GM19455 (cell line): ENCODE data around the gene PRG2.
"Not testable (repeated sequence)": the region's sequence is repeated elsewhere in the genome, so short reads cannot be mapped to it uniquely, and the experiment has no call there.

Experiments
- ATAC-seq: cut with Tn5 transposase; IDR thresholded peaks from one replicate; pipeline ENCODE4 v1.9.1; 2021; ENCODE audit not compliant: unreplicated experiment

Gene PRG2

DNA sequence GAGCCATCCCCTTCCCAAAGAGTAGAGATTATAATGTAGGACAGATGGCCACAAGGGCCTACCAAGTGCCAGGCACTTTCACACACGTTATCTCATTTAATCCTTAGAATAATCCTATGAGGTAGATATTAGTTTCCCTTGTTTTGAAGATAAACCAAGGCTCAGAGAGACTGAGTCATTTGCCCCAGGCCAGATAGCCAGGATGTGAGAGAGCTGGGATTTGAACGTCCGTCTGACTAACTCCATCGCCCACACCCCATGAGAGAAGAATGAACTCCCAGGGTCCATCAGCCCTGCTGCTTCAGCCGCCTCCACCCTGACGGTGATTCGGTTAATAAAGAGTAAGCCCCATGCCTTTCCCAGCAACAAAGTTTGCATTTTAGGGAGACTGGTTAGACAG, 20.2 kb downstream of the PRG2 start:
- ATAC-seq: no peak

DNA sequence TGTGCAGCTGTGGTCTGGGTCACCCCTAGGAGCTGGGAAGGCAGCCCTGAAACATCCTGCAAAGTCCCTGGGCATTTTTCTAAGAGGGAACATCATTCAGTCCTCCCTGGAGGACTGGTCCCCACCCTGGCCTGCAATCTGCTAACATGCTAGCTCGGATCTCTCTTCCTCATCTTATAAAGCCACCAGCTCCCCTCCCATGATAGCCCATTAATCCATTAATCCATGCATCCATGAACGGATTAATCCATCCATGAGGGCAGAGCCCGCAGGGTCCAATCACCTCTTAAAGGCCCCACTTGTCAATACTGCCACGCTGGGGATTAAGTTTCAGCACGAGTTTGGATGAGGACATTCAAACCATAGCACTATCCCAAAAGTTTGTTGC, 21.6 kb downstream of the PRG2 start:
- ATAC-seq: no peak

DNA sequence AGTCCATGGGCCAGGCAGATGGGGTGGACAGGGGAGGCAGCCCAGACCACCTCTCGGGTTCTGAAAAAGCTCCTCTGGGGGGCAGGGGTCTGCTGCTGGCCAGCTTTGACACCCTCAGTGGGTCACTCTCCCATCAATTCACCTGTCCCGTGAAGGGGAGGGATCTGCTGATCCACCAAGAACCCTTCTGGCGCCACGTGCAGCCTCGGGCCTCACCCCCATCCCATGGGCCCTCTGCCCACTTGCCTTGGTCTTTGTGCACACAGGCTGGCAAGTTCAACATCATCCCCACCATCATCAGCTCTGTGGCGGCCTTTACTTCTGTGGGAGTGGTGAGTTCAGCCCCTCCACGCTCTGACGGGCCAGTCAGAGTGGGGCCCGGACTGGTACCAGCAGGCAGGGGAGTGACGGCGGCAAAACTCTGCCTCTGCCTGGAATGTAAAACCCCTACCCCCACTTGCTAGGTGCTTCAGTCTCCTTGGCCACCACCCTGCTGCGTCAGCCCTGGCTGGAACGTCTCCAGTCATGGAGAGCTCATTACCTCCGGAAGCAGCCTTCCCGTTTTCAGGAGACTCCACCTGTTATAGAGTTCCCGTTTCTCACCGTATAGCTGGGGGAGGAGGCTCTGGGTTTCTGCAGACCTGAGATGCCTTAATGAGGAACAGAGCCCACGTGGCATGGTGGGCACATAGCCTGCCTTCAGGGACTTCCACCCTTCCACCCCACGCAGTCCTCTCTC, 22.2 kb downstream of the PRG2 start:
- no peak for ATAC-seq

DNA sequence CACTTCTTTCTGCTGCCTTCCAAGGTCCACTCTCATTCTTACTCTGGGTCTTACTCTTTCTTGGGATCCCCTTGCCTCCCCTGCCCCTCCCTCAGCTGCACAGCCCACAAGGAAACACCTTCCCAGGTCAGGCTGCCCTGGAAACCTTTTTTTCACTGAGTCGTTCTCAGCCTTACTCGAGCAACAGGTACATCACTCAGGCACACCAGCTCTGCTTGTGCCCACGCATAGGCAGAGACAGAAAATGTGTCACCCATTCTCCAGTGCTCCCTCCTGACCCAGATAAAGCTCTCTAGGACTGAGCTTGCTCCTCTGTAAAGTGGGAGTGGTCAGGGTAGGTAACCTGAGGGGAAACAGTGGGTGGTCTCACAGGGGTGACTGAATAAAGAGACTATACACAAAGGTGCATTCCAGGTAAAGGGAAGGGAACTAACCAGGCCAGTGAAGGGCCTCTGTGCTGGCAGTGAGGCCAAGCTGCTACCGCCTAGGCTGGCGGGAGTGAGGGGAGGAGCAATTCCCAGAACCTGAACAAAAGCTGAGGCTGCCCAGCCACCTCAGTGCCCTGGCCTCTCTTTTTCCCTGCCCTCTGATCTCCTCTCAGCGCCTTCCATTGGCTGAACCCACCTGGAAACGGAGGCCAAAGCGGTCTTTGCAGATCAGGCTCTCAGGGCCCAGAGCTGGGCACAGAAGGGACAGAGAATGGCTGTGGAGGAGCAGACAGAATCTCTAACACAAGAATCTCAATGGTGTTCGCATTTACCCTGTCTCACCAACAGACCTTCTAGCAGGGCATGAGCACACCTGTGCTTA, 25.4 kb downstream of the PRG2 start:
- no peak for ATAC-seq

DNA sequence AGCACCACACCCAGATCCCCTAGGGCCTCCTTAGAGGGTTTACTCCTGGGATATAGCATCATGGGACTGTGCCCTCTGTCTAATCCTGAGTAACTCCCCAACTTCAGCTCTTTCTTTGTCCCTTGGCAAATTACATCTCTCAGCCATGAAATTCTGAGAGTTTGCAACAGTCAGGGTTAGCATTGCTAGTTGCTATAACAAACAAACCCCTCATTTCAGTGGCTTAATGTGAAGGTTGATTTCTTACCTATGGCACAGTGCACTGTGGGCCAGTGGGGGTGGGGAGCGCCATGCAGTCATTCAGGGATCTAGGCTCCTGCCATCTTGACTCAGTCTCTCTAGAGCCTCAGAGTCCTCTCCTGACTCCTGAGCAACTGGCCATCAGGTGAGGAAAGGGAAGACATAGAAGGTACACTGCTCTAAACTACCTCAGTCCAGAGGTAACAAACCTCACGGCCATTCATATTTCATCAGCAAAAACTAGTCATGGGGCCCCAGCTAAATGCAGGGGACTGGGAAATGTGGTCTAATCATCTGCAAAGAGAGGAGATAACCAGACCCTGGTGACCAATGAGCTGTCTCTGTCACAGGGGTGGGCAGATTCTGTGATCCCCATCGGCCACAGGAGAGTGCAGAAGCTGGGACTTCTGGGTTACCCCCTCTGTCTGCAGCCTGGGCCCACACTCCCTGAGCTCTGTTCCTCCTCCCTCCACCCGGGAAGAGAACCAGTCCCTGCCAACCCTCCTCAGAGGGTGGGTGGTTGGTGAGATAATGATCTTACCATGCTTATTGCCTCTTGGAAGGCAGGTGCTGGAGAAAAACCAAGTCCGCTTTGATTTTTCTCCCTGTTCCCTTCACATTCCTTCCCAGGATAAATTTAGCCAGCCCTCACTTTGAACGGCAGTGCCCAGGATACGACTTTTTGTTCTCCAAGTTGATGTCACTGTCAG, 27.0 kb downstream of the PRG2 start:
- no peak for ATAC-seq

DNA sequence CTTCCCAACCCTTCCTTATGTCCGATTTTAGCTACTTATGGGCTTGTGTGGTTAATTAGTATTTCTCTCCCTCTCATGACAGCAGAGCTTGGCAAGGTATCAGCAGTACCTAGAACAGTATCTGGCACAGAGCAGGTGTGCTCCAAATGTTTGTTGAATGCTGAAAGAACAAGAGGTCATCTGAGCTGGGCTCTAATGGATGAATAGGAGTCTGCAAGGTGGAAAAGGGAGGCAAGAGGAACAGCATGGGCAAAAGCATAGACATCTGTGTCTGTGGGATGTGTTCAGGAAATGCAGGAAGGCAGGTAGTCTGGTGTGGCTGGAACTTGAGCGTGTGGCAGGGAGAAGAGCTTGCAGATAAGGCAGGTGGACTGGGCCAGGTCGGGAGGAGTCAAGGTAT, 28.5 kb downstream of the PRG2 start:
- no peak for ATAC-seq

DNA sequence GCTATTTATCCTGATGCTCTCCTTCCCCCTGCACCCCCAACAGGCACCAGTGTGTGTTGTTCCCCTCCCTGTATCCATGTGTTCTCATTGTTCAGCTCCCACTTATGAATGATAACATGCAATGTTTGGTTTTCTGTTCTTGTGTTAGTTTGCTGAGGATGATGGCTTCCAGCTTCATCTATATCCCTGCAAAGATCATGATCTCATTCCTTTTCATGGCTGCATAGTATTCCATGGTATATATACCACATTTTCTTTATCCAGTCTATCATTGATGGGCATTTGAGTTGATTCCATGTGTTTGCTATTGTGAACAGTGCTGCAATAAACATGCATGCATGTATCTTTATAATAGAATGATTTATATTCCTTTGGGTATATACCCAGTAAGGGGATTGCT, 29.0 kb downstream of the PRG2 start:
- ATAC-seq: not testable (repeated sequence)

DNA sequence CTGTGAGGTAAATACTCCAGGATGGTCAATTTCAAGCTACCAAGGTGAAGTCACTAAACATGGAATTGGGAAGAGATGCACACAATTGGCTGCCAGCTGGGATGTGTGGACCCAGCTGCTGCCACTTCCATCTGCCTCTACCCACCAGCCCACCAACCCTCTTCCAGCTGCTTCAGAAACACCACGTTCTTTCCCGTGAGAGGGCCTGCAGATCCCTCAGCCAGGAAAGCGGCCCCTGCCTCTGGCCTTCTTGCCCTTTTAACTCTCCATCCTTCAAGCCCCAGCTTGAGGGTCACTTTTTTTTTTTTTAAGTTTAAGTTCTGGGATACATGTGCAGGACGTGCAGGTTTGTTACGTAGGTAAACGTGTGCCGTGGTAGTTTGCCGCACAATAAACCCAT, 29.5 kb downstream of the PRG2 start:
- no peak for ATAC-seq

DNA sequence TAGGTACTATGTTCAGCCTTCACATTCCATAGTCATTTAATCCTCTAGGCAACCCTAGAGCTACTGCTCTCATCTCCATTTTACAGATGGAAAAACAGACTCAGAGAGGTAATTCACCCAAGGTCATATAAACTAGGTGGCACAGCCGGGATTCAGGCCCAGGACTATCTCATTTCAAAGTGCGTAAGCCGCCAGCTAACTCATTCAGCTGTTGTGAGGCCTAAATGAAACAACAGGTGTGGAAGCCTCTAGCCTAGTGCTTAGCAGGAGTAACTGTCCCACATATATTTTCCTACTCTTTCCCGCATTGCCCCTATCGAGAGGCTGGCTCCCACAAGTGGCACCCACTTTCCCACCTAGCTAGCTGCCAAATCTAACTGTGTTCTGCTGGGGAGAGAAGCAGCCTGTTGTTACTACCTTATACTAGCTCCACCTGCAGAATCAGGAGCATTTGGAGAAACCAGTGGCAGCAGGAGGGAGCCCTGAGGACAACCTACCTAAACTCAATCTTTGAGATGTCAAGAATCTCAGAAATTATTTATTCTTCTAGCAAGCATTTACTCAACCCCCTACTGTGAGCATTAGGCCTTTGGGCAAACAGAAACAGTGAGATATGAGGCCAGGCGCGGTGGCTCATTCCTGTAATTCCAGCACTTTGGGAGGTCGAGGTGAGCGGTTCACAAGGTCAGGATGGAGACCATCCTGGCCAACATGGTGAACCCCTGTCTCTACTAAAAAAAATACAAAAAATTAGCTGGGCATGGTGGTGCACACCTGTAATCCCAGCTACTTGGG, 30.4 kb downstream of the PRG2 start:
- ATAC-seq: no peak

DNA sequence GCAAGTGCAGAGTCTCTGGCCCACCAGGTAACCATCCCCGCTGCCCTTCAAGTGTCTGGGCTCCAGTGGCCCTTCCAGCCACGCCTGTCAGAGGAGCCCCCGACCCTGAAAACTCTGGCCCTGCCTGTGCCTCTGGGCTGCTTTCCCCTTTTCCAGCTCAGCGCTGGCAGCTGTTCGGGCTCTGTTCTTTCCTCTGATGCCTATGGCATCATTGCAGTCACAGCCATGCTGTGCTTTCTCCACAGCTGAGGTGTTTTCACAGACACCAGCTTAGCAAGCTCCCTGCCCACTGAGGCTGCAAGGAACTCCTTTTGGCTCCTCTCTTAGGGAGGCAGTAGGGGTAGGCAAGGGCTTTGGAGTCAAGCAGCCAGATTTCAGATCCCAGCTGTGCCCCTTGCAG, 31.1 kb downstream of the PRG2 start:
- no peak for ATAC-seq

DNA sequence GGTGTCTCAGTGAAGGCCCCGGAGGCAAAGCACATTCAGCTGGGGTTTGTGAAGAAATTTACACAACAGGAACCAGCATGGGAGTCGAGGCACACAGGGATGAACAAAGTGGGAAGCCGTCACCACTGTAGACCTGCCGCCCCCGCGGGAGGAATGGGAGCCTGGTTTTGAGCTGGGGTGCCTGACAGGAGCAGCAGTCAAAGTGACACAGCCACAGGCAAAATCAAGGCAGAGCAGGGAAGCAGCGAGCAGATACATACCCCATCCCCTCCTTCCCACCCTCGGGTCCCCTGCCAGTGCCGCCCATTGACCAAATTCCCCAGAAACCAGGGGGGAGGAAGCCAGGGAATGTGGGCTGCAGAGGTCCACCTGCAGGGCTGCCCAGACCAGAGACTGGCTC, 31.5 kb downstream of the PRG2 start:
- no peak for ATAC-seq

DNA sequence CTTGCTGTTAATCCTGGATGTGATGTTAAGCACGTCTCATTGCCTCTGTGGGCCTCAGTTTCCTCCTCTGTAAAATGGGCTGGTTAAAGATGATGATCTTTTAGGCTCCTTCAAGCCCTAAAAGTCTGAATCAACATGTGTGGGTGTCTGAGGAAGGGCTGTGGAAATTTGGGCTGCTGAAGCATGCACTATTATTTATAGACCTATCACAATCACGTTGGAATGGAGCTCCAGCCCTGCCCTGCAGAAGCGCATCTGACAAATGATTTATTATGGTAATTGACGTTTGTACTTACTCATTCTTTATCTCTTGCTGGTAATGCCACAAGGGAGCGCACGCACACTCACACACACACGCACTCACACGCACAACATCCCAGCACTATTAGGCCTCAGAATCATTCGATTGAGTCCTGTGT, 31.9 kb downstream of the PRG2 start:
- no peak for ATAC-seq

DNA sequence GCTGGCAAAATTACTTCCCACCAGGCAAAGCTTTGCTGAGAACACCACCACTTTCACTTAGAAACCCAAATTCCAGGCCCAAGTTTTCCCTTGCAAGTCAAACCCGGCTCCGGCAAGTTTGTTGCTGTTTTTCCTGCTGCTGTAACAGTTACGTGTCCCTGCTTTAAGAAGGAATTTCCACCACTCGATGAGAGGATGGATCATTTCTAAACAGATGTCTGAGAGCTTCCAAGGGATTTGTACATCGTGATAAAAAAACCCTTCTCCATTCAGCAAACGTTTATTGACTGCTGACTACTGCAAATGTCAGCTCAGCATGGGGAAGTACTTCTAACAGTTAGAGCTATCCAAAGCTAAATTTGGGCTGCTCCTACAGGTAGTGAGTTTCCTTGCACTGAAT, 32.6 kb downstream of the PRG2 start:
- no peak for ATAC-seq

DNA sequence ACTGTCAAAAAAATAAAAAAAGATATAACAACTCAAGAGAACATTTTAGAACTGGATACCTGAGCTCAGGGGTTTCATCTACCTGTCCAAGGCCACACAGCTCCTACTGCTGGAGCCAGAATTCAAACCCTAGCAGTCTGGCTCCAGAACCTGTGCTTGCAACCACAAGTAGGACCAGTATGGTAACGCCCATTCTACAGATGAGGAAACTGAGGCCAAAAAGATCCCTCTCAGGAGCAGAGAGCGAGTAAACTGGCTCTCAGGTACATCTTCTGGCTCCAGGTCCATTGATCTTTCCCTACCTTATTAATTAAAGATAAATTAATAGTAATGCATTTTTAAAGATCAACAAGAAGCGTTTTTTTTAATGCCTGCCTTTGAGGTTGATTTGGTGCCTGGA, 33.1 kb downstream of the PRG2 start:
- no peak for ATAC-seq

DNA sequence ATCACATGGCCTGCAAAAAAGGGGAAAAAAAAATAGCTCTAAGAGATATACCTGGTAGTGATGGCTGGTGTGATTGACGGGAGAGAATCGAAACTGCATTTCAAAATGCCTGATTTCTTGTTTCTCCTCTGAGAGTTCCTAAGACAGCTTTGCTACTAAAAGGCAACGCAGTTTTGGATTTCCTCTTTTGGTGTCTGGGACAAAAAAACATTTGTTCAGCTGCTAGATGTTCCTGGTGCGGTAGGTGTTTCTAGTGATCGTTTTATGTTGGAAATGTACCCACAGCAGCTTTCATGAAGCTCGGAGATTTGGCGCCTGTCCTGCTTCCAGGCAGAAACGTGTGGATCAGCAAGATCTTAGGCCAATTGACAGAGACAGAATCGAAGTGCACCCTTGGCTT, 34.2 kb downstream of the PRG2 start:
- no peak for ATAC-seq

DNA sequence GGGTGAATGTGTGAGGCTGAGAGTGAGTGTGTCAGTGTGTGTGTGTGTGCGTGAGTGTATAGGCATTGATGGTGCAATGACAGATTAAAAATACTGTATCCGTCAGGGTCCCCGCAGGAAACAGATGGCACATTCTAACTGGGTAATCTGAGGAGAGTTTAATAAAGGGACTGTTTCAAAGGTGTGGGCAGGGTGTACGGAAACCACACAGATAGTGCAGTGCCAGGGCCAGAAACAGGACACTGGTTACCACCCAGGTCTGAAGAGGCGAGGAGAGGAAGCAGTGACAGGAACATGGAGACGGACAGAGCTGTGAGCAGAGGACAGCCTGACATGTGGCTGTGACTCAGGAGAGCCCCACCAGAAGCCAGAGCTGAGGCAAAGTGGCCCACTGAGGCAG, 35.8 kb downstream of the PRG2 start:
- no peak for ATAC-seq

DNA sequence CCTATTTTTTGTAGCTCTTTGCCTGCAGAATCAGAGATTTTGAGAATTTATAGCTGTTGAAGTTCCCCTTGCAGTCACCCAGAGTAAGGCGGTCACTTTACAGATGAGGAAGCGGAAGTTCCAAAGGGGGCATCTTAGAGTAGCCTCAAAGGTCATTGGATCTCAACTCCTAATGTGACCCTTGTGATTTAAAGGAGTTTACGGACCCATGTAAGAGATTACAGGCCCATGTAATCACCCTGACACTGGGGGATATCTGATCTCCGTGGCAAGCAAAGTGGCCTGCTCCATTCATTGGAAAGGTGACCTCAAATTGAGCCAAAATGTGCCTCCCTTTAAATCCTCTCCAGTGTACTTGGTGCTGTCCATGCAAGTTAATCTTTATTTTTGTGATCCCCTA, 36.6 kb downstream of the PRG2 start:
- ATAC-seq: no peak

DNA sequence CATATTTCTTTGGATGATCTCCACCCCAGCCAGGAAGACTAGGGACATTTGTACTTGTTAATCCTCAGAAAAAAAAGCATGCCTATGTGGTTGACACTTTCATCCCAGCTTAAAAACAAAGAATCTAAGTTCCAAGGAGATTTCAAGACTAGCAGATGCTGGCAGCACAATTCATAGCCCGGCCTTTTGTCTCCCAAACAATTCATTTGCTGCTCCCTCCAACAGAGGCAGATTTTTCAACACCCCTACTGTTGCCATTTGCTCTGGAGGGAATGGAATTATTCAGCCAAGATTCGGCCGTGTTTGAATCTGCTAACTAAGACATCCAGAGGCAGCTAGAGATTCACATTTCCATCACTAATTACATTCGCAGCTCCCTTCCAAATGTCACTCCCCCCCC, 37.0 kb downstream of the PRG2 start:
- no peak for ATAC-seq

DNA sequence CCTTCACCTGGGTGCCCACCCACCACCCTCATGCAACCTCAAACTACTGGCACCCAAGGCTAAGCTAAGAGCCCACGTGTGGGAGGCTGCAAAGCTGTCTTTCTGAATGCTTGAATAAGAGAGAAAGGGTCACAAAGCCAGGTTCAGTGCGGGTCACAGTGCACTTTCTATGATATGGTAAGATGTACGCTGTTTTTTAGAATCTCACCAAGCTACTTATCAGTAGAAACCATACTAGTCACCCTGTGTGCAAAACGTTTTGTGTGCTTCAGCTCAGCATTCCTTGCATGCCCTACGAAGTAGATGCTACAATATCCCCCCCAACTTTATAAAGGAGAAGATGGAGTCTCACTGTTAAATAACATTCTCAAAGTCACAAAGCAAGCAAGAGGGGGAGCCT, 37.4 kb downstream of the PRG2 start:
- ATAC-seq: no peak

DNA sequence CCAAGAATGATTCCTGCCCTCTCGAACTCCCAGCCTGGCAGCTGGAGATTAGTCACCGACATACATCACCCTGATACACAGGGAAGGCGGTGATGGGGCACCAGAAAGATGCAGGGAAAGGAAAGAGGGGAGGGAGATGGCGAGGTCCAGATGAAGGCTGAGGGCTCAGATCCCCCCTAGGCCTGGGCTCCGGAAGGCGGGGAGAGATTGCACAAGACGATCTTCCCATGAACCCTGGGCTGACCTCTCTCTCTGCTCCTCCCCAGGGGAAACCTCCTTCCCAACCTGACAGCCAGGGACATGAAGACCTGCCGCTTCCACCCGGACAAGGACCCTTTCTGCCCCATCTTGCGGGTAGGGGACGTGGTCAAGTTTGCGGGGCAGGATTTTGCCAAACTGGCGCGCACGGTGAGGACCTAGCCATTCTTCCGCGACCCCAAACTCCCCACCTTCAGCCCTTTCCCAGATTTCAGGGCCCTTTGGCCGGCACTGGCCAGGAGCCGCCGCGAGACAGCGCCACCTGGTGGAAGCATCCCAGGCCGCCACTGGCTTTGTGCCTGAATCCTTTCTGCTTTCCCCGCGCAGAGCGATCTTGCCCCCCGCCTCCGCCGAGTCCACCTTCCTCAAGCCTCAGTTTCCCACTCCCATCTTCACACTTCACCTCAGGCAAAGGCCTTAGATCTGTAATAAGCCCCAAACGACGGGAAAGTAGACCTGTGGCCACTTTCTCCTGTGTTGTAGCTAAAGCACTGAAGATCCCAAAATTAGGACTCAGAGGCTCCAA, 40.8 kb downstream of the PRG2 start:
- no peak for ATAC-seq
